ENCODE data around the gene IKBKE.

DNA sequence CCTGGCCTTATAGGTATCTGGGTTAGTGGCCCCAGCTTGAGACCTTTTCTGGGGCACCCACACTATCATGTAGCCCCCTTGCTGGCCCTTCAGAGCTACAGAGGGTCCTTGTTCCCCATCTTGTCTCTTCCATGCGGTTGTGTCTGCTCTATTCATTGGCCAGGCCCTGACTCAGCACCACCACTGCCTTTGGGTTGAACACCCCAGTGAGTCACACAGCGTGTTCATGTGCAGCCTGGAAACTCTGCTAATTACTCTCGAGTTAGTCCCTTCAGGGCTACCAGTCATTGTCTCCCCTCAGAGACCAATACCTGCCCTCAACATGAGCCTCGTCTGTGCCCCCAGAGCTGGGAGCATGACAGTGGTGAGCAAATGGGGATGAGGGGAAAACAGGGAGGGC lies 28.2 kb upstream of the IKBKE start:
- TF ChIP-seq CTCF (IDR thresholded peaks at IDR 0.05) (no peak), POLR2A (IDR thresholded peaks at IDR 0.05) (no peak), POLR2AphosphoS5 (IDR thresholded peaks at IDR 0.05) (no peak), EP300 (IDR thresholded peaks at IDR 0.05) (no peak)

Data from suprapubic skin (tissue), 4 donors.